Prostate gland (tissue), 2 donors: ENCODE data around the gene PANK4.

ENCODE experiments used
- POLR2A ChIP-seq: fragments of 450-650 bp; IDR thresholded peaks from one replicate; pipeline ENCODE4 v1.6.1; 2016; ENCODE audit warnings: antibody characterized with exemption, mild to moderate bottlenecking
- POLR2AphosphoS5 ChIP-seq: sonication (generic); formaldehyde crosslinking; IDR thresholded peaks from one replicate; pipeline ENCODE4 v1.6.1; 2017; ENCODE audit warnings: antibody characterized with exemption
- TF ChIP-seq, protein P1 (sequence below), 4 experiments: fragments of 200-600 bp in 2 of 4; fragments of 450-650 bp in 2 of 4; sonication (generic) in 2 of 4; IDR thresholded peaks; 1 replicate in 3 of 4; 2 replicates in 1 of 4; pipeline ENCODE4 v1.5.1; 2016 to 2019; ENCODE audit warnings: antibody characterized with exemption in 4 of 4, mild to moderate bottlenecking in 2 of 4, moderate library complexity in 2 of 4

DNA sequence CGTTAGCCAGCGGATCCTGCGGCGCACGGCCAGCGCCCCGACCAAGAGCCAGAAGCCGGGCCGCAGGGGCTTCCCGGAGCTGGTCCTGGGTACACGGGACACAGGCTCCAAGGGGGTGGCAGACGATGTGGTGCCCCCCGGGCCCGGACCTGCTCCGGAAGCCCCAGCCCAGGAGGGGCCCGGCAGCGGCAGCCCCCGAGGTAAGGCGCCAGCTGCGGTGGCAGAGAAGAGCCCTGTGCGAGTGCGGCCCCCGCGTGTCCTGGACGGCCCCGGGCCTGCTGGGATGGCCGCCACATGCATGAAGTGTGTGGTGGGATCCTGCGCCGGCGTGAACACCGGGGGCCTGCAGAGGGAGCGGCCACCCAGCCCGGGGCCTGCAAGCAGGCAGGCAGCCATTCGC, 24.2 kb downstream of the PANK4 start:
- TF ChIP-seq, protein P1, sequence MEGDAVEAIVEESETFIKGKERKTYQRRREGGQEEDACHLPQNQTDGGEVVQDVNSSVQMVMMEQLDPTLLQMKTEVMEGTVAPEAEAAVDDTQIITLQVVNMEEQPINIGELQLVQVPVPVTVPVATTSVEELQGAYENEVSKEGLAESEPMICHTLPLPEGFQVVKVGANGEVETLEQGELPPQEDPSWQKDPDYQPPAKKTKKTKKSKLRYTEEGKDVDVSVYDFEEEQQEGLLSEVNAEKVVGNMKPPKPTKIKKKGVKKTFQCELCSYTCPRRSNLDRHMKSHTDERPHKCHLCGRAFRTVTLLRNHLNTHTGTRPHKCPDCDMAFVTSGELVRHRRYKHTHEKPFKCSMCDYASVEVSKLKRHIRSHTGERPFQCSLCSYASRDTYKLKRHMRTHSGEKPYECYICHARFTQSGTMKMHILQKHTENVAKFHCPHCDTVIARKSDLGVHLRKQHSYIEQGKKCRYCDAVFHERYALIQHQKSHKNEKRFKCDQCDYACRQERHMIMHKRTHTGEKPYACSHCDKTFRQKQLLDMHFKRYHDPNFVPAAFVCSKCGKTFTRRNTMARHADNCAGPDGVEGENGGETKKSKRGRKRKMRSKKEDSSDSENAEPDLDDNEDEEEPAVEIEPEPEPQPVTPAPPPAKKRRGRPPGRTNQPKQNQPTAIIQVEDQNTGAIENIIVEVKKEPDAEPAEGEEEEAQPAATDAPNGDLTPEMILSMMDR (IDR thresholded peaks at IDR 0.05) = no peak
- TF ChIP-seq POLR2A (no peak), POLR2AphosphoS5 (no peak)
